GM12878 (cell line): ENCODE data around the gene UBA6. TPM values are rescaled to one million over a fixed set of nuclear protein-coding genes. Genes with fewer than 3 reads are reported as not detected.

Source experiments
- ATAC-seq: fragments of 200-7000 bp; cut with Tn5 transposase; 3 replicates; pipeline ENCODE4 v1.9.1; 2020; ENCODE audit warnings: mild to moderate bottlenecking, moderate library complexity
- BruUV-seq: library from RNA; stranded (reverse); fragments of 400-500 nt; replicated peaks from 2 replicates; lab custom pipeline; 2021; lab: Mats Ljungman, UMichigan
- CTCF ChIA-PET: fragments of 300-600 bp; sonication (Branson Sonifier 250); formaldehyde crosslinking; extraction: SDS; loops from one replicate; lab custom pipeline; 2021; ENCODE audit warnings: inconsistent platforms; lab: Yijun Ruan, JAX
- POLR2A ChIA-PET: fragments of 350-600 bp; formaldehyde crosslinking; extraction: SDS; loops from one replicate; lab custom pipeline; 2021; ENCODE audit warnings: inconsistent platforms; lab: Charles Lee
- RAD21 ChIA-PET: fragments of 300-600 bp; sonication (Branson Sonifier 250); formaldehyde crosslinking; loops from one replicate; lab custom pipeline; 2023; ENCODE audit warnings: antibody characterized with exemption; ENCODE audit not compliant: unreplicated experiment; lab: Charles Lee
- SMC1A ChIA-PET: fragments of 300-600 bp; sonication (Branson Sonifier 250); formaldehyde crosslinking; loops from one replicate; lab custom pipeline; 2023; ENCODE audit not compliant: unreplicated experiment, uncharacterized antibody; lab: Charles Lee
- DNase-seq: peaks from one replicate; pipeline ENCODE4 v3.0.0-alpha.2; 2011; ENCODE audit warnings: low read depth, low spot score
- FAIRE-seq: peaks from 3 replicates; lab custom pipeline; 2011; peaks lifted over from hg19 to GRCh38; lab: Jason Lieb, UNC
- H2AFZ ChIP-seq: 2 replicates; pipeline ENCODE4 v1.6.0; 2011; ENCODE audit warnings: low read depth, low read length, control low read depth; ENCODE audit not compliant: control insufficient read depth
- H3K27ac ChIP-seq: 2 replicates; pipeline ENCODE4 v1.5.1; 2011; ENCODE audit warnings: control low read depth; ENCODE audit not compliant: control insufficient read depth, insufficient read depth
- H3K27me3 ChIP-seq, 2 experiments: replicated peaks in 1 of 2; 2 replicates each; pipeline versions ENCODE4 v1.6.0 to v1.6.1; 2011; ENCODE audit warnings: low read length in 1 of 2; ENCODE audit not compliant: control insufficient read depth in 2 of 2, insufficient read depth in 2 of 2
- H3K36me3 ChIP-seq, 2 experiments: 2 replicates each; pipeline ENCODE4 v1.5.1; 2011; ENCODE audit warnings: low read length in 1 of 2; ENCODE audit not compliant: control insufficient read depth in 2 of 2, insufficient read depth in 2 of 2
- H3K4me1 ChIP-seq: 2 replicates; pipeline ENCODE4 v1.6.1; 2011; ENCODE audit warnings: mild to moderate bottlenecking, low read length, moderate library complexity, mixed read lengths; ENCODE audit not compliant: control insufficient read depth, insufficient read depth
- H3K4me2 ChIP-seq: 2 replicates; pipeline ENCODE4 v1.6.0; 2011; ENCODE audit warnings: control low read depth; ENCODE audit not compliant: control insufficient read depth, insufficient read depth
- H3K4me3 ChIP-seq: fragments of 200-600 bp; sonication (generic); 2 replicates; pipeline ENCODE4 v1.5.1; 2016
- H3K79me2 ChIP-seq: 2 replicates; pipeline ENCODE4 v1.6.0; 2011; ENCODE audit warnings: low read length; ENCODE audit not compliant: control insufficient read depth, insufficient read depth
- H3K9ac ChIP-seq: 2 replicates; pipeline ENCODE4 v1.8.0; 2011; ENCODE audit warnings: low read length, control low read depth, mixed read lengths; ENCODE audit not compliant: control insufficient read depth, insufficient read depth
- H3K9me3 ChIP-seq: replicated peaks from 3 replicates; pipeline ENCODE4 v1.5.1; 2011; ENCODE audit warnings: mild to moderate bottlenecking, low read length; ENCODE audit not compliant: control insufficient read depth, insufficient read depth
- H4K20me1 ChIP-seq: 2 replicates; pipeline ENCODE4 v1.6.0; 2011; ENCODE audit not compliant: control insufficient read depth, insufficient read depth
- BCL11A ChIP-seq: IDR thresholded peaks from 2 replicates; pipeline ENCODE4 v1.6.1; 2011; ENCODE audit warnings: low read depth, low read length
- CREM ChIP-seq: IDR thresholded peaks from 2 replicates; pipeline ENCODE4 v1.6.1; 2014; ENCODE audit warnings: antibody characterized with exemption, low read depth
- E2F8 ChIP-seq: fragments of 450-650 bp; IDR thresholded peaks from 2 replicates; pipeline ENCODE4 v1.6.1; 2018; ENCODE audit warnings: mild to moderate bottlenecking, low read depth, moderate library complexity; ENCODE audit not compliant: partially characterized antibody
- HSF1 ChIP-seq: fragments of 150-350 bp; IDR thresholded peaks from 2 replicates; pipeline ENCODE4 v1.6.1; 2014; ENCODE audit warnings: mild to moderate bottlenecking, low read depth, low read length
- KDM1A ChIP-seq: fragments of 200-600 bp; sonication (generic); IDR thresholded peaks from 2 replicates; pipeline ENCODE4 v1.6.1; 2016; ENCODE audit warnings: borderline replicate concordance
- MEF2B ChIP-seq: fragments of 450-650 bp; IDR thresholded peaks from 2 replicates; pipeline ENCODE4 v1.6.1; 2018; ENCODE audit warnings: mild to moderate bottlenecking, moderate library complexity; ENCODE audit not compliant: partially characterized antibody, poor library complexity, severe bottlenecking
- RBBP5 ChIP-seq: fragments of 200-600 bp; sonication (generic); conservative IDR thresholded peaks from 2 replicates; pipeline ENCODE4 v1.6.1; 2016
- SMAD5 ChIP-seq: IDR thresholded peaks from 2 replicates; pipeline ENCODE4 v1.6.1; 2016; ENCODE audit warnings: antibody characterized with exemption, low read depth
- TCF3 ChIP-seq: IDR thresholded peaks from 2 replicates; pipeline ENCODE4 v1.6.1; 2012; ENCODE audit warnings: low read depth, mild to moderate bottlenecking, low read length, borderline replicate concordance; ENCODE audit not compliant: insufficient read depth
- in situ Hi-C: fragments of 300-500 bp; cut with MboI; formaldehyde crosslinking; loops from 9 replicates; pipeline ENCODE4 v1.14.3; 2018; ENCODE audit warnings: mixed read lengths
- intact Hi-C: fragments of 100-400 bp; cut with micrococcal nuclease; formaldehyde crosslinking; loops from one replicate; pipeline ENCODE4 v1.14.2; 2022; ENCODE audit not compliant: unreplicated experiment
- polyA plus RNA-seq, 11 experiments: library from polyadenylated mRNA; depleted of rRNA in 4 of 11; unstranded in 6 of 11; stranded (reverse) in 5 of 11; fragments of >200 nt; fragmentation: Nextera tagmentation in 4 of 11; fragmentation: Illumina TruSeq in 1 of 11; extraction: Ambion mirVana in 4 of 11; extraction: Trizol in 1 of 11; gene quantifications; 1 replicate in 1 of 11; 2 replicates in 10 of 11; pipeline versions ENCODE4 v1.2.1 to v1.2.3, GENCODE V29; 2011 to 2016; ENCODE audit warnings: inconsistent platforms in 2 of 11, missing spikeins in 2 of 11, low read depth in 1 of 11
- total RNA-seq, 4 experiments: library from RNA; depleted of rRNA in 3 of 4; stranded (reverse); fragments of >200 nt in 3 of 4; fragmentation: Illumina TruSeq in 1 of 4; extraction: Trizol in 1 of 4; gene quantifications; 2 replicates each; pipeline versions ENCODE4 v1.2.1 to v1.2.3, GENCODE V29; 2013 to 2021

UBA6 gene
- total and polyA plus RNA-seq, 10 of the 15 experiments (the other 5 are each of a cell fraction or from before 2014, with no cell fraction given): 7.9 to 70.6 (median 34.7) TPM

- intact Hi-C loops (no loop called here), in situ Hi-C loops (no loop called here)
- H3K36me3 ChIP-seq: peaks cover 3 to 10% of the 10 kb centered on the region in 2 experiments
- FAIRE-seq (no peak), DNase-seq (no peak), ATAC-seq (no peak)
- no TSS peak for BruUV-seq
- H3K27ac ChIP-seq: no peak overlapping the region
- no peak overlapping the region for H3K4me2 ChIP-seq
- H4K20me1 ChIP-seq: no peaks in the 10 kb centered on the region
- no peak overlapping the region for H3K9ac ChIP-seq
- ChIA-PET RAD21 (interaction anchor here (0.9 kb wide), 1 partner anchor 101 kb away, joined by 3 read pairs; no protein-coding TSS in a partner anchor), SMC1A (interaction anchor here (0.5 to 1.8 kb wide), 5 partner anchors 9 to 451 kb away, joined by 3 to 7 read pairs (median 4); no protein-coding TSS in a partner anchor), CTCF (interaction anchor here (0.6 to 2.2 kb wide), 2 partner anchors 10 to 16 kb away, joined by 3 to 8 read pairs; no protein-coding TSS in a partner anchor), POLR2A (no interaction called here)
- no peak overlapping the region for H3K4me3 ChIP-seq
- H3K27me3 ChIP-seq: no peaks in the 10 kb centered on the region
- no peak overlapping the region for H2AFZ ChIP-seq
- H3K9me3 ChIP-seq: no peaks in the 10 kb centered on the region; the same call in 2 of the 3 replicates
- no peak for TF ChIP-seq SMAD5
- TF ChIP-seq MEF2B: no peak
- TF ChIP-seq KDM1A: no peak
- TF ChIP-seq BCL11A: no peak
- no peak for TF ChIP-seq HSF1
- no peak for TF ChIP-seq TCF3
- no peak for TF ChIP-seq RBBP5
- TF ChIP-seq E2F8: no peak
- no peak for TF ChIP-seq CREM
- no peaks in the 10 kb centered on the region for H3K79me2 ChIP-seq
- H3K4me1 ChIP-seq: no peaks in the 10 kb centered on the region
Observed at GRCh38 chr4:67651536-67651935, 49.4 kb downstream of the UBA6 start.
